A673 (cell line): Measurements from ENCODE around the gene GPR32. TPM values are rescaled to one million over a fixed set of nuclear protein-coding genes. Genes with fewer than 3 reads are reported as not detected.
A peak's percentile ranks its signal among the peaks of the same experiment; 100 is the strongest.

Source experiments
- BruUV-seq: library from RNA; stranded (reverse); fragments of 400-500 nt; replicated peaks from 2 replicates; lab custom pipeline; 2021; lab: Mats Ljungman, UMichigan
- CTCF ChIA-PET: fragments of 300-600 bp; sonication (Branson Sonifier 250); formaldehyde crosslinking; loops from one replicate; lab custom pipeline; 2022; ENCODE audit warnings: antibody characterized with exemption; lab: Charles Lee
- POLR2A ChIA-PET: fragments of 300-600 bp; sonication (Branson Sonifier 250); formaldehyde crosslinking; loops from one replicate; lab custom pipeline; 2022; ENCODE audit warnings: antibody characterized with exemption; ENCODE audit not compliant: low non-redundant PET; lab: Charles Lee
- DNase-seq: peaks from one replicate; pipeline ENCODE4 v3.0.0-alpha.2; 2015; ENCODE audit warnings: low spot score
- H3K27ac ChIP-seq: fragments of 200-600 bp; sonication (generic); 2 replicates; pipeline ENCODE4 v1.5.1; 2016; ENCODE audit warnings: mixed run types, low read depth, mild to moderate bottlenecking, mixed read lengths, antibody characterized with exemption, low read length; ENCODE audit not compliant: poor library complexity, severe bottlenecking
- H3K27me3 ChIP-seq: fragments of 200-600 bp; sonication (generic); replicated peaks from 2 replicates; pipeline ENCODE4 v1.6.1; 2017; ENCODE audit warnings: mixed run types, low read depth, mild to moderate bottlenecking, mixed read lengths, antibody characterized with exemption, low read length; ENCODE audit not compliant: insufficient read depth, poor library complexity
- H3K36me3 ChIP-seq: fragments of 200-600 bp; sonication (generic); 2 replicates; pipeline ENCODE4 v1.6.1; 2016; ENCODE audit warnings: mixed run types, mild to moderate bottlenecking, mixed read lengths, antibody characterized with exemption, low read length; ENCODE audit not compliant: insufficient read depth, poor library complexity, severe bottlenecking
- H3K4me1 ChIP-seq: fragments of 200-600 bp; sonication (generic); 2 replicates; pipeline ENCODE4 v1.6.1; 2017; ENCODE audit warnings: mixed run types, mild to moderate bottlenecking, mixed read lengths, antibody characterized with exemption, low read length; ENCODE audit not compliant: insufficient read depth, poor library complexity, severe bottlenecking
- H3K4me3 ChIP-seq: fragments of 200-600 bp; sonication (generic); 2 replicates; pipeline ENCODE4 v1.5.1; 2016; ENCODE audit warnings: low read depth, mixed run types, mild to moderate bottlenecking, mixed read lengths, low read length; ENCODE audit not compliant: poor library complexity, severe bottlenecking
- H3K9me3 ChIP-seq: fragments of 200-600 bp; sonication (generic); 2 replicates; pipeline ENCODE4 v1.6.1; 2016; ENCODE audit warnings: mixed run types, low read depth, mild to moderate bottlenecking, mixed read lengths, antibody characterized with exemption, low read length; ENCODE audit not compliant: poor library complexity, severe bottlenecking
- CTCF ChIP-seq: fragments of 300-800, 200-600 bp; sonication (generic); conservative IDR thresholded peaks from 2 replicates; pipeline ENCODE4 v1.5.1; 2017; ENCODE audit warnings: low read depth, mild to moderate bottlenecking, antibody characterized with exemption, low read length, moderate library complexity, mixed read lengths
- EZH2 ChIP-seq: fragments of 200-600 bp; sonication (generic); IDR thresholded peaks from 2 replicates; pipeline ENCODE4 v1.6.1; 2017; ENCODE audit warnings: borderline replicate concordance, low read depth, mild to moderate bottlenecking, mixed read lengths, antibody characterized with exemption, low read length; ENCODE audit not compliant: poor library complexity, severe bottlenecking
- intact Hi-C: fragments of 100-400 bp; cut with micrococcal nuclease; formaldehyde crosslinking; loops from one replicate; pipeline ENCODE4 v1.10.0; 2022; ENCODE audit not compliant: unreplicated experiment
- total RNA-seq: library from RNA; stranded (reverse); gene quantifications from 2 replicates; pipeline ENCODE4 v1.2.3, GENCODE V29; 2021

GPR32 gene
- total RNA-seq, 1 experiment from 2014 or later = not detected

- intact Hi-C loops = no loop called here
- peaks cover 15% of the 10 kb centered on the region for H3K4me1 ChIP-seq
- DNase-seq = no peak
- CTCF ChIA-PET = interaction anchor here (0.9 kb wide), 1 partner anchor 120 kb away, joined by 3 read pairs; no protein-coding TSS in a partner anchor
- TF ChIP-seq EZH2 (no peak), CTCF (no peak)
- POLR2A ChIA-PET = no interaction called here
- H3K27me3 ChIP-seq = no peaks in the 10 kb centered on the region
- H3K27ac ChIP-seq = no peak overlapping the region
- peaks cover 69% of the 10 kb centered on the region for H3K36me3 ChIP-seq
- BruUV-seq = TSS peak; percentile 8
- no peak overlapping the region for H3K4me3 ChIP-seq
- no peaks in the 10 kb centered on the region for H3K9me3 ChIP-seq
Observed at GRCh38 chr19:50801107-50801506, 30.8 kb downstream of the GPR32 start.

DNA sequence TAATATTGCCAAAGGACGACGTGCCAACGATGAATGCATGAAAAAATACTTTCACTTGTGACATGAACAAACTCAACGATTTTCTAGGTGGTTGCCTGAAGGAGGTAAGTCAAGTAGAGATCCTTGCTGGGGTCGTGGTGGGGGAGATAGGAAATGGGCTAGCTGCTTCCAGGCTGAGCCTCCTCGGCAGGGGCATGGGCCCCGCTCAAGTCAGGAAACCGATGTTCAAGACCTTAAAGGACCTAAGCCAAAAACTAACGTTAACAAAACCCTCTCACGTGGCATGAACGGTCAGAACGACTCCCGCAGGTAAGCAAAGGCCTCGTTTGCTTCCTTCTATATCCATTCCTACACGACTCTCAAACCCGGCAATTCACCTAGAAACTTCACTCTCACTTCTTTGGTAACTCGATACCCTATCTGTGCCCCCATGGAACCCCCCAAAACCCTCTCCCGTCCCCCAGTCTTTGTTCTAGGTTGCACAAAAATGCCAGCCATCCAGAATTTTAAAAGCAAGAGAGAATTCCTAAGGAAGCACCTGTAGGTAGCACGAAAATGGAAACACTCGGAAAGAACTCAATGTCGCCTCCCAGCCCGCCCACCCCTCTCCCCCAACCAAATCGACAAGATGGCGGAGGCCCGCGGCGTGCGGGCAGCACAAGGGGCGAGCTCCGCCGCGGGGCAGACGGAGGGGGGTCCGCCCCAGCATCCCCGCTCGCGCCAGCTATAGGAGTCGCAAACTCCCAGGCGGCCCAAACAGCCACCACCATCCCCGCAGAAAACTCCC is 33.6 kb downstream of the GPR32 start:
- Histone ChIP-seq H3K27ac (peak overlapping the region; percentile 99), H3K36me3 (peaks cover 45% of the 10 kb centered on the region), H3K4me3 (peak overlapping the region; percentile 94), H3K4me1 (peaks cover 15% of the 10 kb centered on the region), H3K27me3 (no peaks in the 10 kb centered on the region), H3K9me3 (no peaks in the 10 kb centered on the region)
- DNase-seq = no peak
- CTCF ChIA-PET = no interaction called here
- POLR2A ChIA-PET = interaction anchor here (0.5 to 0.6 kb wide), 2 partner anchors 303 to 428 kb away, joined by 3 to 4 read pairs; no protein-coding TSS in a partner anchor
- TF ChIP-seq CTCF = no peak
- TF ChIP-seq EZH2 = no peak
- TSS peak; percentile 83 for BruUV-seq
- intact Hi-C loops = no loop called here

DNA sequence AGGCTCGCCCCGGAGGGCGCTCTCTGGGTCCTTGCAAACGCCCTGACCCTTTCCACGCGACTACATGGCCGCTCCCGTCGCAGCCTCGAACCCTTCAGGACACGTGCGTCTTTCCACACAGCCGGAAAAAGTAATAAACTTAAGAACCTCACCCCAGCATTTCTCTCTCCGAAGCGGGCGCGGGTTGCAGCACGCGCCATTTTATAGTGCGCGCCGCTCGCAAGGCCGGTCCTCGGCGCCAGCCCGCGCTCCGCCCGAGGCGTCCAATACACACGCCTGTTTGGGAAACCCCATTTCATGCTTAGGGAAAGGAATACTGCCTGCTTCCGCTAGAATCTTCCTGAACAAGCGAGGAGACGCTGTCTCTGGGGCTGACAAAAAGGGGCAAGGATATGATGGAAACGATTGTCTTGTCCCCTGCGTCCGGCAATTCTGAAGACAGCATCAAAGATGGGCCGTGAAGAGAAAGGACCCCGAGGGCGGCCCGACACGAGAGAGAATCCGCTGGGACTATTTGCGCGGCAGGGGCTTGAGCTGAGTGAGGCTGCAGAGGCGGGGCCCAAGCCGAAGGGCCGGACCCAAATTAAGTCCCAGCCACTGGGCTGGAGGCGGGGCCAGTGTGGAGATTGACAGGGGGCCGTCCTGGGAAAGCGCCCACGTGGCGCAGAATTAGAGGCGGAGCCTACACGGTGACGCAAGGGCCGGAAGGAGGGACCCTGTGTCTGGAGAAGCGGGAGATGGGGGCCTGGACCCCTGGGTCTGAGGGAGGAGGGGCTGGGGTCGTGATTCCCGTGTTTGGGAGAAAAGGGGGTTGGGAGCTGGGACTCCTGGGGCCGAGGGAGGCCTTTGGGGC is 34.4 kb downstream of the GPR32 start:
- H3K27me3 ChIP-seq = no peaks in the 10 kb centered on the region
- peaks cover 37% of the 10 kb centered on the region for H3K36me3 ChIP-seq
- CTCF ChIA-PET = interaction anchor here (1.0 kb wide), 1 partner anchor 9 kb away, joined by 3 read pairs; no protein-coding TSS in a partner anchor
- no peak for TF ChIP-seq EZH2
- TF ChIP-seq CTCF = no peak
- BruUV-seq = no TSS peak
- peaks cover 15% of the 10 kb centered on the region for H3K4me1 ChIP-seq
- intact Hi-C loops = no loop called here
- H3K4me3 ChIP-seq = peak overlapping the region; percentile 94
- H3K27ac ChIP-seq = peak overlapping the region; percentile 99
- H3K9me3 ChIP-seq = no peaks in the 10 kb centered on the region
- DNase-seq = peak; percentile 99
- POLR2A ChIA-PET = interaction anchor here (0.5 to 0.6 kb wide), 3 partner anchors 38 to 429 kb away, joined by 3 to 4 read pairs (median 3); no protein-coding TSS in a partner anchor
